HepG2 (cell line): ENCODE results near the gene GRIFIN. TPM values are rescaled to one million over a fixed set of nuclear protein-coding genes. Genes with fewer than 3 reads are reported as not detected.

Experiments used
- ATAC-seq: fragments of 200-7000 bp; cut with Tn5 transposase; 3 replicates; pipeline ENCODE4 v1.9.1; 2020; ENCODE audit warnings: mild to moderate bottlenecking, moderate library complexity
- BruUV-seq: library from RNA; stranded (reverse); fragments of 400-500 nt; replicated peaks from 2 replicates; lab custom pipeline; 2021; lab: Mats Ljungman, UMichigan
- CTCF ChIA-PET: fragments of 300-600 bp; formaldehyde crosslinking; extraction: SDS; loops from one replicate; lab custom pipeline; 2021; ENCODE audit warnings: low total read pairs, inconsistent platforms, low intra/inter-chr PET ratio; lab: Yijun Ruan, JAX
- POLR2A ChIA-PET: fragments of 350-600 bp; sonication (Branson Sonifier 250); formaldehyde crosslinking; loops from one replicate; lab custom pipeline; 2020; ENCODE audit warnings: antibody characterized with exemption, inconsistent platforms; lab: Yijun Ruan, JAX
- DNase-seq: peaks from one replicate; pipeline ENCODE4 v3.0.0-alpha.2; 2015; ENCODE audit warnings: low spot score
- FAIRE-seq: peaks from 3 replicates; lab custom pipeline; 2011; peaks lifted over from hg19 to GRCh38; lab: Jason Lieb, UNC
- H2AFZ ChIP-seq: one replicate; pipeline ENCODE4 v1.6.1; 2011; ENCODE audit warnings: low read length, inconsistent platforms
- H3K27ac ChIP-seq: fragments of 300-600 bp; 3 replicates; pipeline ENCODE4 v1.8.0; 2011; ENCODE audit warnings: mixed run types, mild to moderate bottlenecking, mixed read lengths, low read length, inconsistent platforms; ENCODE audit not compliant: insufficient read depth; ENCODE audit errors: extremely low read length
- H3K27me3 ChIP-seq, 2 experiments: fragments of 200-600 bp in 1 of 2; 2 replicates in 1 of 2; 3 replicates in 1 of 2; pipeline versions ENCODE4 v1.6.0 to v1.8.0; 2011; ENCODE audit warnings: low read length in 2 of 2, mild to moderate bottlenecking in 2 of 2, moderate library complexity in 2 of 2, inconsistent platforms in 1 of 2; ENCODE audit not compliant: insufficient read depth in 2 of 2, control insufficient read depth in 1 of 2
- H3K36me3 ChIP-seq, 2 experiments: fragments of 200-600 bp in 1 of 2; replicated peaks in 1 of 2; 2 replicates in 1 of 2; 3 replicates in 1 of 2; pipeline versions ENCODE4 v1.5.1 to v1.8.0; 2011; ENCODE audit warnings: low read length in 2 of 2, inconsistent platforms in 1 of 2; ENCODE audit not compliant: insufficient read depth in 2 of 2, control insufficient read depth in 1 of 2
- H3K4me1 ChIP-seq: 2 replicates; pipeline ENCODE4 v1.5.1; 2012; ENCODE audit warnings: low read length, inconsistent platforms; ENCODE audit not compliant: insufficient read depth
- H3K4me2 ChIP-seq: 2 replicates; pipeline ENCODE4 v1.6.0; 2011; ENCODE audit warnings: low read depth, low read length, inconsistent platforms
- H3K4me3 ChIP-seq, 3 experiments: fragments of 200-600 bp in 1 of 3; sonication (generic), shearing (Covaris generic) in 1 of 3; replicated peaks in 1 of 3; 2 replicates each; pipeline ENCODE4 v1.5.1; 2011 to 2016; ENCODE audit warnings: low read length in 3 of 3, inconsistent platforms in 2 of 3, low read depth in 2 of 3, mild to moderate bottlenecking in 2 of 3, control low read depth in 1 of 3, mixed read lengths in 1 of 3; ENCODE audit not compliant: insufficient read depth in 1 of 3
- H3K79me2 ChIP-seq: one replicate; pipeline ENCODE4 v1.6.1; 2011; ENCODE audit warnings: low read length, inconsistent platforms; ENCODE audit not compliant: insufficient read depth
- H3K9ac ChIP-seq: 2 replicates; pipeline ENCODE4 v1.6.0; 2011; ENCODE audit warnings: mild to moderate bottlenecking, low read depth, low read length, inconsistent platforms; ENCODE audit not compliant: insufficient read depth
- H3K9me3 ChIP-seq: 2 replicates; pipeline ENCODE4 v1.5.1; 2012; ENCODE audit warnings: mild to moderate bottlenecking, low read length
- H4K20me1 ChIP-seq: 2 replicates; pipeline ENCODE4 v1.6.0; 2011; ENCODE audit warnings: inconsistent platforms, mild to moderate bottlenecking, low read length, moderate library complexity; ENCODE audit not compliant: insufficient read depth
- CERS6 ChIP-seq: sonication (generic); formaldehyde crosslinking; IDR thresholded peaks from 2 replicates; pipeline ENCODE4 v1.5.0; 2020; ENCODE audit warnings: missing genetic modification reagents
- CREB3 ChIP-seq: sonication (generic); formaldehyde crosslinking; IDR thresholded peaks from 2 replicates; pipeline ENCODE4 v1.5.0; 2020; ENCODE audit warnings: missing genetic modification reagents
- FOXO4 ChIP-seq: sonication (generic); formaldehyde crosslinking; conservative IDR thresholded peaks from 2 replicates; pipeline ENCODE4 v1.8.1; 2023; ENCODE audit warnings: missing genetic modification reagents
- HBP1 ChIP-seq: IDR thresholded peaks from 2 replicates; pipeline ENCODE4 v1.6.1; 2016; ENCODE audit warnings: low read depth, control low read depth
- HES4 ChIP-seq: sonication (generic); formaldehyde crosslinking; IDR thresholded peaks from 2 replicates; pipeline ENCODE4 v1.9.0; 2021; ENCODE audit warnings: mild to moderate bottlenecking, missing genetic modification reagents, borderline replicate concordance
- KDM5A ChIP-seq: fragments of 200-600 bp; sonication (generic); IDR thresholded peaks from 2 replicates; pipeline ENCODE4 v1.7.0; 2018; ENCODE audit warnings: antibody characterized with exemption, mild to moderate bottlenecking, low read length, borderline replicate concordance
- MXI1 ChIP-seq: IDR thresholded peaks from 3 replicates; pipeline ENCODE4 v1.6.1; 2012; ENCODE audit warnings: low read depth, low read length, inconsistent platforms, borderline replicate concordance
- MYNN ChIP-seq: sonication (generic); formaldehyde crosslinking; IDR thresholded peaks from 2 replicates; pipeline ENCODE4 v1.4.0; 2020; ENCODE audit warnings: mild to moderate bottlenecking, low read depth, missing genetic modification reagents
- PITX1 ChIP-seq: sonication (generic); formaldehyde crosslinking; IDR thresholded peaks from 2 replicates; pipeline ENCODE4 v1.5.1; 2020; ENCODE audit warnings: mild to moderate bottlenecking, missing genetic modification reagents
- PRMT3 ChIP-seq: sonication (generic); formaldehyde crosslinking; IDR thresholded peaks from 2 replicates; pipeline ENCODE4 v1.8.1; 2022; ENCODE audit warnings: low read depth, mild to moderate bottlenecking, moderate library complexity, missing genetic modification reagents, borderline replicate concordance
- RARA ChIP-seq: IDR thresholded peaks from 2 replicates; pipeline ENCODE4 v1.6.1; 2016; ENCODE audit warnings: missing genetic modification reagents, missing compliant biosample characterization
- SRSF9 ChIP-seq: fragments of 200-400 bp; formaldehyde crosslinking; IDR thresholded peaks from 2 replicates; pipeline ENCODE4 v1.6.1; 2018; ENCODE audit warnings: borderline replicate concordance, mild to moderate bottlenecking, low read depth, low read length; ENCODE audit not compliant: insufficient read depth, poor library complexity, severe bottlenecking
- ZNF260 ChIP-seq: sonication (generic); formaldehyde crosslinking; IDR thresholded peaks from 2 replicates; pipeline ENCODE4 v1.4.0; 2020; ENCODE audit warnings: missing genetic modification reagents, low read depth, mild to moderate bottlenecking, borderline replicate concordance
- ZNF749 ChIP-seq: sonication (generic); formaldehyde crosslinking; IDR thresholded peaks from 2 replicates; pipeline ENCODE4 v1.8.0; 2022; ENCODE audit warnings: mild to moderate bottlenecking, missing genetic modification reagents, moderate library complexity, borderline replicate concordance
- WGBS: methylation state at CpG from one replicate; pipeline ENCODE4 v1.1.6; 2017; ENCODE audit warnings: low lambda C conversion rate; 5-methylcytosine and 5-hydroxymethylcytosine counted together
- in situ Hi-C: cut with HindIII; loops from 2 replicates; pipeline ENCODE4 v1.10.0; 2017; ENCODE audit warnings: low pct_unique_long_range_greater_than_20kb; ENCODE audit not compliant: extremely low pct_ligation_motif_present
- intact Hi-C: fragments of 100-400 bp; cut with micrococcal nuclease; formaldehyde crosslinking; loops from one replicate; pipeline ENCODE4 v1.10.0; 2022; ENCODE audit not compliant: unreplicated experiment
- polyA plus RNA-seq, 8 experiments: library from polyadenylated mRNA; depleted of rRNA in 3 of 8; stranded (reverse) in 7 of 8; unstranded in 1 of 8; fragments of >200 nt; fragmentation: Illumina TruSeq in 4 of 8; extraction: Trizol in 4 of 8; gene quantifications; 2 replicates each; pipeline versions ENCODE4 v1.2.1 to v1.2.3, GENCODE V29; 2011 to 2016; ENCODE audit warnings: low read depth in 4 of 8, missing spikeins in 1 of 8, mixed read lengths in 1 of 8; ENCODE audit not compliant: insufficient read depth in 1 of 8
- total RNA-seq, 5 experiments: library from RNA; depleted of rRNA; stranded (reverse); fragments of >200 nt; fragmentation: Illumina TruSeq; extraction: Trizol; gene quantifications; 2 replicates each; pipeline ENCODE4 v1.2.3, GENCODE V29; 2016; ENCODE audit warnings: low read depth in 1 of 5

Gene GRIFIN
- total and polyA plus RNA-seq, 2 of the 13 experiments (the other 11 are each of a cell fraction or from before 2014, with no cell fraction given): not detected

GRCh38 chr7:2444476-2444875 is 31.7 kb downstream of the GRIFIN start:
- CTCF ChIA-PET: no interaction called here

More at GRCh38 chr7:2444476-2444875, 31.7 kb downstream of the GRIFIN start:
- Histone ChIP-seq H3K79me2 (no peaks in the 10 kb centered on the region), H3K4me3 (no peak overlapping the region), H3K4me1 (peaks cover 17% of the 10 kb centered on the region), H3K9ac (no peak overlapping the region), H3K36me3 (no peaks in the 10 kb centered on the region), H3K9me3 (no peaks in the 10 kb centered on the region), H4K20me1 (no peaks in the 10 kb centered on the region), H2AFZ (no peak overlapping the region), H3K27ac (no peak overlapping the region), H3K4me2 (no peak overlapping the region)
- POLR2A ChIA-PET: no interaction called here
- ATAC-seq (no peak), DNase-seq (no peak), FAIRE-seq (no peak)
- in situ Hi-C loops (no loop called here), intact Hi-C loops (no loop called here)
- 93% methylated on average over 3 of the region's 3 CpGs for WGBS
- no TSS peak for BruUV-seq
- no peak for TF ChIP-seq CREB3 (CRISPR knock-in tag)
- TF ChIP-seq HBP1 (CRISPR knock-in tag): no peak
- no peak for TF ChIP-seq MYNN (CRISPR knock-in tag)
- no peak for TF ChIP-seq PRMT3 (CRISPR knock-in tag)
- TF ChIP-seq PITX1 (CRISPR knock-in tag): no peak
- no peak for TF ChIP-seq KDM5A
- TF ChIP-seq FOXO4: no peak
- no peak for TF ChIP-seq HES4 (CRISPR knock-in tag)
- no peak for TF ChIP-seq RARA
- no peak for TF ChIP-seq CERS6 (CRISPR knock-in tag)
- TF ChIP-seq SRSF9: no peak
- no peak for TF ChIP-seq MXI1
- no peak for TF ChIP-seq ZNF260 (CRISPR knock-in tag)
- TF ChIP-seq ZNF749 (CRISPR knock-in tag): no peak
- TF ChIP-seq, all 625 proteins: peak for 0
- H3K27me3 ChIP-seq: no peaks in the 10 kb centered on the region
